WTC11 (cell line): ENCODE measurements around the gene SRR. TPM values are rescaled to one million over a fixed set of nuclear protein-coding genes. Genes with fewer than 3 reads are reported as not detected.

Experiments used
- ATAC-seq: fragments of 200-7000 bp; cut with Tn5 transposase; 2 replicates; pipeline ENCODE4 v1.10.0; 2021; ENCODE audit warnings: mild to moderate bottlenecking, moderate library complexity
- CTCF ChIA-PET: fragments of 300-600 bp; sonication (Branson Sonifier 250); formaldehyde crosslinking; loops from one replicate; lab custom pipeline; 2021; ENCODE audit warnings: antibody characterized with exemption; lab: Charles Lee
- POLR2A ChIA-PET: fragments of 350-600 bp; sonication (Branson Sonifier 250); formaldehyde crosslinking; loops from one replicate; lab custom pipeline; 2021; ENCODE audit warnings: antibody characterized with exemption; lab: Charles Lee
- DNase-seq: peaks from one replicate; pipeline ENCODE4 v3.0.0; 2021; ENCODE audit warnings: low spot score
- H3K27ac Mint-ChIP-seq: 2 replicates; pipeline ENCODE4 v1.8.0; 2021; ENCODE audit warnings: mixed read lengths
- H3K27me3 Mint-ChIP-seq: 2 replicates; pipeline ENCODE4 v1.8.0; 2021; ENCODE audit warnings: low read depth, mild to moderate bottlenecking, moderate library complexity, mixed read lengths
- H3K36me3 Mint-ChIP-seq: 2 replicates; pipeline ENCODE4 v1.8.0; 2021; ENCODE audit warnings: mixed read lengths
- H3K4me1 Mint-ChIP-seq: 2 replicates; pipeline ENCODE4 v1.8.0; 2022; ENCODE audit warnings: mixed read lengths
- H3K4me3 Mint-ChIP-seq: 2 replicates; pipeline ENCODE4 v1.8.0; 2021; ENCODE audit warnings: mild to moderate bottlenecking, moderate library complexity, mixed read lengths
- H3K9me3 Mint-ChIP-seq: 2 replicates; pipeline ENCODE4 v1.8.0; 2021; ENCODE audit warnings: mixed read lengths
- AR ChIP-seq: fragments of 250-450 bp; sonication (Bioruptor Pico); IDR thresholded peaks from 2 replicates; pipeline ENCODE4 v1.9.0; 2021; ENCODE audit warnings: mild to moderate bottlenecking
- ATF6 ChIP-seq: sonication (generic); formaldehyde crosslinking; IDR thresholded peaks from 2 replicates; pipeline ENCODE4 v1.8.1; 2023; ENCODE audit warnings: mild to moderate bottlenecking, missing genetic modification reagents
- CDX4 ChIP-seq: fragments of 250-450 bp; sonication (Bioruptor Pico); IDR thresholded peaks from 2 replicates; pipeline ENCODE4 v1.9.0; 2021; ENCODE audit warnings: moderate library complexity, mild to moderate bottlenecking, inconsistent platforms, borderline replicate concordance
- E2F4 ChIP-seq: sonication (generic); formaldehyde crosslinking; IDR thresholded peaks from 2 replicates; pipeline ENCODE4 v1.8.1; 2022; ENCODE audit warnings: low read depth, mild to moderate bottlenecking, moderate library complexity, missing genetic modification reagents, borderline replicate concordance
- ELF4 ChIP-seq: sonication (generic); formaldehyde crosslinking; IDR thresholded peaks from 2 replicates; pipeline ENCODE4 v1.8.1; 2022; ENCODE audit warnings: low read depth, mild to moderate bottlenecking, moderate library complexity, missing genetic modification reagents
- ETV6 ChIP-seq: sonication (generic); formaldehyde crosslinking; IDR thresholded peaks from 2 replicates; pipeline ENCODE4 v1.8.1; 2022; ENCODE audit warnings: mild to moderate bottlenecking, missing genetic modification reagents
- FOXJ3 ChIP-seq: sonication (generic); formaldehyde crosslinking; IDR thresholded peaks from 2 replicates; pipeline ENCODE4 v1.9.0; 2021; ENCODE audit warnings: missing genetic modification reagents, mild to moderate bottlenecking, borderline replicate concordance
- FOXK1 ChIP-seq: sonication (generic); formaldehyde crosslinking; IDR thresholded peaks from 2 replicates; pipeline ENCODE4 v1.8.0; 2022; ENCODE audit warnings: mild to moderate bottlenecking, moderate library complexity, missing genetic modification reagents
- GTF2I ChIP-seq: fragments of 250-450 bp; sonication (Bioruptor Pico); conservative IDR thresholded peaks from 2 replicates; pipeline ENCODE4 v1.4.0; 2021; ENCODE audit warnings: mild to moderate bottlenecking
- HMGA2 ChIP-seq: fragments of 250-450 bp; sonication (Bioruptor Pico); IDR thresholded peaks from 2 replicates; pipeline ENCODE4 v1.4.0; 2021; ENCODE audit warnings: mild to moderate bottlenecking, moderate library complexity
- HMGXB4 ChIP-seq: sonication (generic); formaldehyde crosslinking; IDR thresholded peaks from 2 replicates; pipeline ENCODE4 v1.8.1; 2023; ENCODE audit warnings: mild to moderate bottlenecking, moderate library complexity, missing genetic modification reagents
- NFATC4 ChIP-seq: fragments of 250-450 bp; sonication (Bioruptor Pico); IDR thresholded peaks from 2 replicates; pipeline ENCODE4 v1.9.0; 2021; ENCODE audit warnings: mild to moderate bottlenecking
- NFE2L1 ChIP-seq: sonication (generic); formaldehyde crosslinking; IDR thresholded peaks from 2 replicates; pipeline ENCODE4 v1.8.1; 2023; ENCODE audit warnings: missing genetic modification reagents
- NFYB ChIP-seq: sonication (generic); formaldehyde crosslinking; conservative IDR thresholded peaks from 2 replicates; pipeline ENCODE4 v1.8.0; 2022; ENCODE audit warnings: low read depth, missing genetic modification reagents
- OVOL2 ChIP-seq: fragments of 250-450 bp; sonication (Bioruptor Pico); IDR thresholded peaks from 2 replicates; pipeline ENCODE4 v1.9.0; 2021; ENCODE audit warnings: mild to moderate bottlenecking, borderline replicate concordance
- PREB ChIP-seq: sonication (generic); formaldehyde crosslinking; IDR thresholded peaks from 2 replicates; pipeline ENCODE4 v1.8.1; 2022; ENCODE audit warnings: mild to moderate bottlenecking, missing genetic modification reagents, moderate library complexity, borderline replicate concordance
- RELA ChIP-seq: sonication (generic); formaldehyde crosslinking; IDR thresholded peaks from 2 replicates; pipeline ENCODE4 v1.8.1; 2022; ENCODE audit warnings: missing genetic modification reagents, mild to moderate bottlenecking, borderline replicate concordance
- SP1 ChIP-seq: sonication (generic); formaldehyde crosslinking; conservative IDR thresholded peaks from 2 replicates; pipeline ENCODE4 v1.8.1; 2022; ENCODE audit warnings: missing genetic modification reagents
- TEAD4 ChIP-seq: sonication (generic); formaldehyde crosslinking; IDR thresholded peaks from 2 replicates; pipeline ENCODE4 v1.8.0; 2022; ENCODE audit warnings: mild to moderate bottlenecking, missing genetic modification reagents
- TP53 ChIP-seq: sonication (generic); formaldehyde crosslinking; IDR thresholded peaks from 2 replicates; pipeline ENCODE4 v1.8.1; 2023; ENCODE audit warnings: mild to moderate bottlenecking, missing genetic modification reagents
- ZNF138 ChIP-seq: sonication (generic); formaldehyde crosslinking; conservative IDR thresholded peaks from 2 replicates; pipeline ENCODE4 v1.8.1; 2022; ENCODE audit warnings: mild to moderate bottlenecking, moderate library complexity, missing genetic modification reagents
- ZNF219 ChIP-seq: sonication (generic); formaldehyde crosslinking; IDR thresholded peaks from 2 replicates; pipeline ENCODE4 v1.8.0; 2023; ENCODE audit warnings: missing genetic modification reagents, mild to moderate bottlenecking, borderline replicate concordance
- ZNF396 ChIP-seq: fragments of 250-450 bp; sonication (Bioruptor Pico); IDR thresholded peaks from 2 replicates; pipeline ENCODE4 v1.8.0; 2021; ENCODE audit warnings: mild to moderate bottlenecking, moderate library complexity, borderline replicate concordance
- ZNF423 ChIP-seq: fragments of 250-450 bp; sonication (Bioruptor Pico); IDR thresholded peaks from 2 replicates; pipeline ENCODE4 v2.1.2; 2022; ENCODE audit warnings: mild to moderate bottlenecking, moderate library complexity
- total RNA-seq: library from RNA; stranded (reverse); gene quantifications from 3 replicates; pipeline ENCODE4 v1.2.3, GENCODE V29; 2021

The SRR gene
- total RNA-seq, 1 experiment from 2014 or later, result 5.1 TPM

- TF ChIP-seq ZNF219 (CRISPR knock-in tag) (no peak), RELA (CRISPR knock-in tag) (no peak), ZNF423 (no peak), ZNF138 (CRISPR knock-in tag) (no peak), NFE2L1 (CRISPR knock-in tag) (no peak), ETV6 (no peak), GTF2I (CRISPR knock-in tag) (no peak)
- TF ChIP-seq, all 79 proteins: peak for 0
These were observed 28.0 kb upstream of the SRR start (continued) for GRCh38 chr17:2275722-2276121.

GRCh38 chr17:2277429-2278170 lies 26.1 kb upstream of the SRR start:
- Mint-ChIP-seq H3K4me3 (no peak overlapping the region), H3K9me3 (no peaks in the 10 kb centered on the region), H3K4me1 (no peaks in the 10 kb centered on the region), H3K27ac (no peak overlapping the region), H3K36me3 (peaks cover 35% of the 10 kb centered on the region), H3K27me3 (no peaks in the 10 kb centered on the region)
- ChIA-PET CTCF (interaction anchor here (0.7 to 1.1 kb wide), 4 partner anchors 105 to 219 kb away, joined by 3 read pairs; no protein-coding TSS in a partner anchor), POLR2A (interaction anchor here (0.6 kb wide), 1 partner anchor 96 kb away, joined by 3 read pairs; no protein-coding TSS in a partner anchor)
- DNase-seq (no peak), ATAC-seq (no peak)
- TF ChIP-seq E2F4 (CRISPR knock-in tag) (no peak), HMGA2 (CRISPR knock-in tag) (no peak), ATF6 (CRISPR knock-in tag) (no peak), NFATC4 (CRISPR knock-in tag) (no peak), AR (CRISPR knock-in tag) (no peak), TP53 (CRISPR knock-in tag) (no peak), ZNF423 (no peak), FOXJ3 (CRISPR knock-in tag) (no peak), TEAD4 (CRISPR knock-in tag) (no peak), ZNF396 (CRISPR knock-in tag) (no peak), CDX4 (CRISPR knock-in tag) (no peak), ELF4 (CRISPR knock-in tag) (no peak), OVOL2 (CRISPR knock-in tag) (no peak), NFYB (CRISPR knock-in tag) (no peak), FOXK1 (no peak), HMGXB4 (CRISPR knock-in tag) (no peak), PREB (CRISPR knock-in tag) (no peak), SP1 (CRISPR knock-in tag) (no peak)
